Limb (tissue), 2 donors: ENCODE measurements around the gene EDDM13.
A peak's percentile ranks its signal among the peaks of the same experiment; 100 is the strongest.
"Not testable (repeated sequence)": the region's sequence is repeated elsewhere in the genome, so short reads cannot be mapped to it uniquely, and the experiment has no call there.

ENCODE experiments used
- DNase-seq, 2 donors: peaks; one replicate each; pipeline ENCODE4 v3.0.0-alpha.2; 2016; ENCODE audit errors: extremely low spot score in 2 of 2

The EDDM13 gene

DNA sequence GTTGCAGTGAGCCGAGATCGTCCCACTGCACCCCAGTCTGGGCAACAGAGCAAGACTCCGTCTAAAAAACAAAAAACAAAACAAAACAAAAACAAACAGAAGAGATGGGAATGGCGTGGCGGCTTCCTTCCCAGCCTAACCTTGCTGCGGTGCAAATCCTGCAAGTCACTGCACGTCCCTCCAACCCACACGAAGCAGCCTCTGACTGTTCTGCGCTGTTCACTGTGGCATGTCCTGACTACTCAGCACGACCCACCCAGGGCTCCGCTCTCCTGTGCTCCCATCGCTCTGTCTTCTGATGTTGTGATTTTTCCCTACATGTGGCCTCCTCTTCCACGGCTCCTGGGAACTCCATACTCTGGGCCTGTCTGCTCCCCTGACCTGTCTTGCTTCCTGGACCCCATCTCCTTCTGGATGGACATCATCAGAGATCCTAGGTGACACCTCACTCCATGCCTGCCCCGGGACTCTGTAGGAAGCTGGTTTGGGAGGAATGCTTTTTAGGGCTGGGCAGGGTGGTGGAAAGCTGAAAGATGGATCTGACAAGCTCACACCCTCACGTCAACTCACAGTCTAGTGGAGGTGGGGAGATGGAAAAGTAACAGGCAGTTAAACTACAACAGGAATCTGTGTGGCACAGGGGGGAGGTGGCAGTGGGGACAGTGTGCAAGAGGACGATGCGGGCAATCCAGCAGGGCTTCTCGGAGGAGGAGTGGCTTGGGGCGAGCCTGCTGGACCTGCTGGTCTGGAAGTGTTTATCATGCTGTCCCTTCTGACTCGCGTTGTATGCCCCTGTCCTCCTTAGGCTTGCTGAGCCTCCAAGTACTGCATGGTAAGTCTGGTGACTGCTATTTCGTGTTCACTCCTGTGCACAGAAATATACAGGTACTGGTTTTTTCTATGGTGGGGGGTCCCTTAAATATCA is 23.2 kb downstream of the EDDM13 start:
- no peak for DNase-seq

DNA sequence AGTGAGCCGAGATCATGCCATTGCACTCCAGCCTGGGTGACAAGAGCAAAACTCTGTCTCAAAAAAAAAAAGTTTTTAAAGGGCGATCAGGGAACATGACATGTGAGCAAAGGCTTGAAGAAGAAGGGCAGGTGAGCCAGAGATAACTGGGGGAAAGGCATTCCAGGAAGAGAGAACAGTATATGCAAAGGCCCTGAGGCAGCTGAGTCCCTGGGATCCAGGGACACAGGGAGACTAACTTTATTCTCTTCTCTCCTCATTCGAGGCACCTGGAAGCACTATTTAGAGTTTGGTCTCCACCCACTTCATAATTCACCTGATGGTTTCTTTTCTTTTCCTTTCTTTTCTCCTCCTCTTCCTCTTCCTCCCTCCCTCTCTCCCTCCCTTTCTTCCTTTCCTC is 24.5 kb downstream of the EDDM13 start:
- DNase-seq, result no peak

DNA sequence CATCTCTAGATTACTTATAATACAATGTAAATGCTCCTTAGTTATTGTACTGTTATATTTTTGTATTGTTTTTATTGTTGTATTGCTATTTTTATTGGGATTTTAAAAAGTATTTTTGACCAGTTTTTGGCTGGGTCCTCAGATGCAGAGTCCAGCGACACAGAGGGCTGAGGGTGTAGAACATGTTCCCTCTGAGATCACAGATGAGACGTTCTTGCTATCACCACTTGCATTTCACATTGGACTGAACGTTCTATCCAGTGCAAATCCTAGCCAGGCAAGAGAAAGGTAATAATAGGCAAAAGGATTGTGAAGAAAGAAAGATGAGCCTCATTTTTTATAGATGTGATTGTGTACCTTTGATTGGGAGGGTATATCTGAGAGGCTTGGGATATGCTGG is 27.1 kb downstream of the EDDM13 start:
- DNase-seq, result no peak

DNA sequence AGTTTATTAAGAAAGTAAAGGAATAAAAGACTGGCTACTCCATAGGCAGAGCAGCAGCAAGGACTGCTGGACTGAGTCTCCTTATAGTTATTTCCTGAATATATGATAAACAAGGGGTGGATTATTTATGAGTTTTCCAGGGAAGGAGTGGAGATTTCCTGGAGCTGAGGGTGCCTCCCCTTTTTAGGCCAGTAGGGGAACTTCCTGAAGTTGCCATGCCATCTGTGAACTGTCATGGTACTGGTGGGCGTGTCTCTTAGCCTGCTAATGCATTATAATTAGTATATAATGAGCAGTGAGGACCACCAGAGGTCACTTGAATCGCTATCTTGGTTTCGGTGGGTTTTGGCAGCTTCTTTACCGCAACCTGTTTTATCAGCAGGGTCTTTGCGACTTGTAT is 28.6 kb downstream of the EDDM13 start:
- DNase-seq, result no peak

DNA sequence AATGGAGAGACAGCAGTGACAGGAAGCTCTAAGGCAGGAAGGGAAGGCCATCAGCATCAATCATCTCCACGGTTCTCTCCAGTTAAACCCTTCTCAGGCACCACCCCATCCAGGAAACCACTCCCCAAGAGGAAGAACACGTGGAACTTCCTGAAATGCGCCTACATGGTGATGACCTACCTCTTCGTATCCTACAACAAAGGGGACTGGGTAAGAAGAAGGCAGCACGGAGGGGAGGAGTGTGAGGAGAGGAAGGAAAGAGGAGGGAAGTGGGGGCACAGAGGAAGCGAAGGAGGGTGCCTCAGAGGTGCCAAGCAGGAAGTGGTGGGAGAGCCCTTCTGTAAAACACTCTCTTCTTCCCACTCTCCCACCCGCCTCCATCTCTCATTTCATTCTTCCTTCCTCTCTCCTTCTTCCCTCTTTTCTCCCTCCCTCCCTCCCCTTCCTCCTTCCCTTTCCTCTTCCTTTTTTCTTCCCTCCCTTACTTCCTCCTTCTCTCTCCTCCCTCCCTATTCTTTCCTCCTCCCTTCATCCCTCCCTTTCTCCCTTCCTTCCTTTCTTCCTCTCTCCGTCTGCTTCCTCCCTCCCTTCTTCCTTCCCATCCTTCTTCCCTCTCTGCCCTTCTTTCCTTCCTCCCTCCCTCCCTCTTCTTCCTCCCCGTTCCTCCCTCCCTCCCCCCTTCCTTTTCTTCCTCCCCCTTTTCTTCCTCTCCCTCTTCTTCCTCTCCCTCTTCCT is 29.5 kb downstream of the EDDM13 start:
- DNase-seq, result no peak

DNA sequence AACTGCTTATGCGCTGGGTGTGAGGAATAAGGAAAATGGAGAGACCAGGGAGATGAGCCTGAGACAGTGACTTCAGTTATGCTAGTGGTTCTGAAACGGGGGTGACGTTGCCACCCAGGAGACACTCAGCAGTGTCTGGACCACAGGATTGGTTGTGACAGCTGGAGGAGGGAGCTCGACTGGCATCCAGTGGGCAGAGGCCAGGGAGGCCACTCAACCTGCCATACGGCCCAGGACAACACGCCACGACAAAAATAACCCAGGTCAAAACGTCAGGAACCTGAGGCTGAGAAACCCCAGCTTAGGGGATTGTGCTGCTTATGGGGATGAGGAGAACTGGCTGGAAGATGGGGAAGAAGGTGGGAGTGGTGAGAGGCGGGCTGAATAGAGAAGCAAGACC is 31.7 kb downstream of the EDDM13 start:
- no peak for DNase-seq

DNA sequence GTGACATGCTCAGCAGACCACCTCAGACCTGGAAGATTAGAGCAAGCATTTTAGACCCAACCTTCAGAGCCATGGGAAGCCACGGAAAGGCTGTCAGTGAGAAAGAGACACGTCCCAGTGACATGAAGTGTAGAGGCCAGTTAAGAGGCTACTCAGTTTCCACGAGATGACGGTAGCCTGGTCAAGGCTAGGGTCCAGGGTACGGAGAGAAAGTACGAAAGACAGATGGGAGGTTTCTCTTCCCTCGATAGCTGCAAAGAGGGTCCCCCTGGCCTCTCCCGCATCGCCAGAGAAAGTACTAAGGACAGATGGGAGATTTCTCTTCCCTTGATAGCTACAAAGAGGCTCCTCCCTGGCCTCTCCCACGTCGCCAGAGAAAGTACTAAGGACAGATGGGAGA is 33.5 kb downstream of the EDDM13 start:
- no peak for DNase-seq

DNA sequence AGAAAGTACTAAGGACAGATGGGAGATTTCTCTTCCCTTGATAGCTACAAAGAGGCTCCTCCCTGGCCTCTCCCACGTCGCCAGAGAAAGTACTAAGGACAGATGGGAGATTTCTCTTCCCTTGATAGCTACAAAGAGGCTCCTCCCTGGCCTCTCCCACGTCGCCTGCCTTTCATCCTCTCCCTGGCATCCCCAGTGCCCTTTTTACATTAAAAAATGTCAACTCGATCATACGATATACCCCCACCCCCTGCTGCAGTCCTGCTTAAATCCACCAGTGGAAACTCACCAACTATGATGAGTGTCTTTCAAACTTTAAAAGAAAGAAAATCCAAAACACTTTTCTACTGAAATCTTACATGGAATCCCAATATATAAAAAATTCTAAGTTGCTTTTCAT is 34.5 kb downstream of the EDDM13 start:
- not testable (repeated sequence) for DNase-seq

DNA sequence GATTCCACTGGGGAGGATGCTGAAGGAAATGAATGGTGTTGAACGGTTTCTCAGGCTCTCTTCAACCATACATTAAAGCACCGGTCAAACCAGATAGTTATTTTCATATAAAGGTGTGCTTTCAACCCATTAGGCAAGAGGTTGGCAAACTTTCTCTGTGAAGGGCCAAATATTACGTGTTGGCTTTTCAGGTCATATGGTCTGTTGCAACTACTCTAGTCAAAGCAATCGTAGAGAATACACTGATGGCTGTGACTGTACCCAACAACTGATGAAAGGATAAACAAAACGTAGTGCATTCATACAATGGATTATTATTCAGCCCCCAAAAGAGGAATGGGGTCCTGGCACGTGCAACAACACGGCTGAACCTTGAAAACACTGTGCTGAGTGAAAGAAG is 36.2 kb downstream of the EDDM13 start:
- DNase-seq, result no peak

DNA sequence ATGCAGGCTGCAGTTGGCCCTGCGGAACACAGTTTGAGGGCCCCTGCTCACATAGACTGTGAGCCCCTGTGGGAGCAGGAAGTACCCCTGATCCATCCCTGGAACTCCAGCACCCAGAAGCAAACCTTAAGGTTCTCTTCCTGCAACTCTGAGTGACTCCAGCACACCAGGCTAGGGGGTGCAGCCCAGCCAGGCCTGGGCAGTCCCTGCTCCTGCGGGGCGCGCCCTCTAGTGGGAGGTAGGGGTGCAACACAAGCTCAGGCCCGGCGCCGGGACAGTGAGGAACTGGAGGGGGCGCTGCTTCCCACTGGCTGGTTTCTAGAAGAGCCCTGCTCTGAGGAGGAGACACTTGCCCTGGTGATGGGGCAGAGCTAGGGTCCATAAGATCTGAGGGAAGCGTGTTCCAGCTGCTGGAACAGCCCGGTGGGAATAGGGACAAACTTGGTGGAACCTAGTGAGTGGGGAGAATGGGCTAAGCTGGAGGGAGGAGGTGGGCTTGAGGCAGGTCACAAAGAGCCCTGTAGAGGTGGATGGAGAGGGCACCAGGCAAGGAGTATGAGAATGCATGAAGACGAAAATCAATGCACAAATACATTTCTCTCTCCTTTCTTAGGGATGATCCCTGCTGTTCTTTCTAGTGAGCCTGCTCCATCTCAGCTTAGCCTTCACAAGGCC is 37.1 kb downstream of the EDDM13 start:
- peak in 1 of 2 donors; percentile 52 for DNase-seq

DNA sequence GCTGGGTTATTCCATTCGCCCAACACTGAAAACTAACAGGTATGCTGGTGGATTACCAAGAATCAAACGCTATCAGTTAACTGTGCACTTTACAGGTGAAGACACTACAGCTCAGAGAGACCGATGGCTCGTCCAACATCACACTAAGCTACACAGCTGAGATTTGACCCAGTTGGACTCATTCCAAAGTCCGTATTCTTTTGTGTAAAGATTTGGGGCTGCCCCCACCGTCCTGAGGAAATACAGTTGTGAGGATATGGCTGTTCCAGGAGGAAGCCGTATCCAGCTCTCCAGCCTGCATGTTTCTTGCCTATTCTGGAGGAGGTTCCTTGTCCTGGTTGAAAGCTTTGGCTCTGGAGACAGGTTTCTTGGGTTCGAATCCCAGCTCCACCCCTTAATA is 37.9 kb downstream of the EDDM13 start:
- no peak for DNase-seq

DNA sequence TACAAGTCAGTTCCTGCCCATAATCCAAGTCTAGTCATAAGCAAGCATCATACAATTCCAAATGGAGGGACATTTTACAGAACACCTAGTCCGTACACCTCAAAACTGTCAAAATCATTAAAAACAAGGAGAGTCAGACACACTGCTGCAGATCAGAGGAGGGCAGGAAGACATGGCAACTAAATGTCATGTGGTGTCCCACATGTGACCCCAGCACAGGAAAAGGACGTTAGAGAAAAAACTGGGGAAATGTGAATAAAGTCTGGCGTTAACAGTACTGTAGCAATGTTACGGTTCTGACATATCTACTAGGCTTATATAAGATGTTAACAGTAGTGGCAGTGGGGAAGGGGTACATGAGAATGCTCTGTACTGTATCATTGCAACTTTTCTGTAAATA is 39.8 kb downstream of the EDDM13 start:
- DNase-seq, result no peak

DNA sequence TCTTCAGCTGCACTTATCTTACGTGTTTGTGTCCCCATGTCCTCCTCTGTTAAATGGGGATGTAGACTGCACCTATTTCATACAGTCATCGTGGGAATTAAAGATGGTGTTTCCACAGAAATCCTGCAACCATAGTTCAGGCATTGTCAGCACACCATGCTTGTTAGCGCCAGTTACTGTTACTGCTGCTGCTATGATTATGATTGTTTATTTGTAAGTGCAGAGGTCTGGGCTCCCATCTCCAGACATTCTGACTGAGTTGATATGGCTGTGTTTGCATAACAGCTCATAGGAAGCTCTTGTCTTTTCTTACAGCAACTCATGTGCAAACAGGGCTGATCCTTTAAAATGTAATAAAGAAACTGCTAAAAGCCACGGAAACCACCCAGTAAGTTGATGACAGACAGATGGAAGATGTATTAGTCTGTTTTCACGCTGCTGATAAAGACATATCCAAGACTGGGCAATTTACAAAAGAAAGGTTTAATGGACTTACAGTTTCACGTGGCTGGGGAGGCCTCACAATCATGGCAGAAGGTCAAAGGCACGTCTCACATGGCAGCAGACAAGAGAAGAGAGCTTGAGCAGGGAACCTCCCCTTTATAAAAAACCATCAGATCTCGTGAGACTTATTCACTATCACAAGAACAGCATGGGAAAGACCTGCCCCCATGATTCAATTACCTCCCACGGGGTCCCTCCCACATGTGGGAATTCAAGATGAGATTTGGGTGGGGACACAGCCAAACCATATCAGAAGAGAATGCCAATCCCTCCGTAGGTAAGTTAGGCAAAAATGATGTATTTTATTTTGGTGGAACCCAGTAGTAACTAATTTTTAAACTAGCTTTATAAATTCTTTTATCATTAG is 40.5 kb downstream of the EDDM13 start:
- no peak for DNase-seq

DNA sequence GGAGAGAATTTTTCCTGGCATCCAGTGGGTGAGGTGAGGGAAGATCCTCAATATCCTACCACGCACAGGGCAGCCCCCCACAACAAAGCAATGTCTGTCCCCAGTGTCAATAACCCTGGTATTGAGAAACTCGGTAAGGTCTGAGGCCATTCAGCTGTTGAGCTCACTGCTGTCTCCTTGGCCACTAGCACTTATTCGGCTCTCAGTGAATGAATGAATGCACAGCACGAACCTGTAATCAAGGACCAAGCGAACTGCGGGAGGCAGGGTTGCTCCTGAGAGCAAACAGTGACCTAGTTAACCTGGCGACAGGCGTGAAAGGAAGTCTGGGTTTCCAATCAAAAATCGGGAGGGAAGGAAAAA is 41.5 kb downstream of the EDDM13 start:
- DNase-seq, result peak in 1 of 2 donors; percentile 17

DNA sequence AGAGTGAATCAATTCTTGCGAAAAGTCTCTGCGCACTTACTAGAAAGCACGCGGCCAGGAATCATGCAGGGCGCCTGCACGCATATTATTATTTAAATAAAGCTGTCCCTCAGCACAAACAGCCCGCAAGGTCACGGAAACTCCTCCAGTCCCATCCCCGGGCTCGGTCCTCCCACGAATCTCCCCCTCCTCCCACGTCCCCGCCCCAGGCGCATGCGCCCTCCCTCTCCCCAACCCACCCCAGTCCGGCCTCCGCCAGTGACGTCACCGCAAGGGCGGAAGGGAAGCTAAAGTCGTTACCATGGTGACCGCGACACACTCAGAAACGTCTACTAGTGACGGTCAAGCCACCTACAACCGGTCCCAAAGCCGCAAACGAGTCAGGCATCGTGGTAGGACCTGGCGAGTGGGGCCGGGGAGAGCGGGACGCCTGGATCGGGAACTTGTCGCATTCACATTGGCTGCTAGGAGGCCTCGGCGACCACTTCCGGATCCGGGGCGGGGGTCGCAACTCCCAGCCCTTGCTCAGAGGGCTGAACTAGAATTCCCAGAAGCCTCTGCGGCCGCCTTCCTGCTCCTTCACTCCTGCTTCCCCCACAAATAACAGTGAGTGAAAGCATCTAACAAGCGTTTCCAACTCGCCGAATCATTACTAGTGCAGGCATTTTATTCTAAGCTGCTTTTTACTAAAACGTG is 42.0 kb downstream of the EDDM13 start, which contains the start of gene ZSCAN5A:
TSS of gene ZSCAN5A (minus strand) at position 459 of the 696 bp plus-strand sequence. CDS start 89,793 bp downstream, outside the sequence.
- DNase-seq, result peak; percentile 98 to 99

DNA sequence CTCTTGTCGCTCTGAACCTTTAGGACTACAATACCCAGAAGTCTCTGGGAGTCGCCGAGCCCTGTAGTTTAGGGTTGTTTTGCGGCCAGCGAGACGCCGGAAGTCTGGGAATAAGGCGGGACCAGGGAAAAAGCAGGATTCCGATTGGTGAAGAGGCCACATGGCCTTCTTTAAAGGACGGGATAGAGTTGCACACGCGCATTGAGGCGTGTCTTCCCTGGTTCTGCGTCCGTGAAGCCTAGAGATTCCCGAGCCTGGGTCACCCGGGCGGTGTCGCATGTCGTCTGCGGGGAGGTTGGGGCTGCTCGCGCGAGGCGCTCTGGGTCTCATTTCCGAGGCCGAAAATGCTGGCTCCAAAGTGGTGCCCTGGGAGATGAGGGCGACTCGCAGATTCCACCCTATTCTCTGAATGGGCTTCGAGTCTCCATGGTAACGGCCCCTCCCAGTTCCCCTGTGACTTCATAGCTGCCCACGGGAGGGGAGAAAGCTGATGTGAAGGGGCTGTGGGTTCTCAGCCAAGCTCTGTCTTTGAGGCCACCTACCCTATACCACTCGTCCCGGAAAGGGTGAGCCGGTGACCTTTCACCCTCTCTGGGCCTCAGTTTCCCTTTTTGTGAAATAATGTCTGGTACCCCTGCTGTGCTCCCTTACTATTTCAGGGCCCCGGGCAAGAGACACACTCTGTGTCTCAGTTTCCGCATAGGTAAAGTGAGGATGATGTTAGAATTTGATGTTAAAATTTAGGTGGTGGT is 42.7 kb downstream of the EDDM13 start:
- DNase-seq, result peak in 1 of 2 donors; percentile 96

DNA sequence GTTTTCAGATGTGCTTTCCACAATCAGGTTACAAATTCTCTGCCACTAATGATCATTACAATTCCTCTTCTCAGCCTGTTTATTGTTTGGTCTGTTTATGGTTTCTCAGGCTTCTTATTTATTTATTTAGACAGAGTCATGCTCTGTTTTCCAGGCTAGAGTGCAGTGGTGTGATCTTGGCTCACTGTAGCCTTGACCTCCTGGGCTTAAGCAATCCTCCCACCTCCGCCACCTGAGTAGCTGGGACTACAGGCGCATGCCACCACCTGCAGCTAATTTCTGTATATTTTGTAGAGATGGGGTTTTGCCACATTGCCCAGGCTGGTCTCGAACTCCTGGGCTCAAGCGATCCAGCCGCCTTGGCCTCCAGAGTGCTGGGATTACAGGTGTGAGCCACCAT is 44.2 kb downstream of the EDDM13 start:
- DNase-seq, result no peak

DNA sequence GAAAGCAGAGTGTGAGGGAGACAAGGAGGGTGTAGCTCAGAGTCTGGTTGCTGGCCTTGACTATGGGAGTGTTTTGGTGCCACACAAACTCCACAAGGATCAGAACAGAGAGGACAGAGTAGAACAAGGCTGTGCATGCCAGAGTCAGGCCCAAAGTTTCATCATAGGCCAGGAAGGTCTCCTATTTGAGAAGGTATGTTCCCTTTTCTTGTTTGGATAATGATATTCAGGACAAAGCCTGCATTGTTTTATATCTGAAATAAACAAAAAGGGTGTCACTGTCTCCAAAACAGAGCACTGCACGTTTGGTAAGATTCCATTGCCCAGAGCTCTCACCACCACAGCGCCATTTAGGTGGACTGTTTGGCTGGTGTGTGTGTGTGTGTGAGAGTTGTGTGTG is 45.2 kb downstream of the EDDM13 start:
- DNase-seq, result no peak

DNA sequence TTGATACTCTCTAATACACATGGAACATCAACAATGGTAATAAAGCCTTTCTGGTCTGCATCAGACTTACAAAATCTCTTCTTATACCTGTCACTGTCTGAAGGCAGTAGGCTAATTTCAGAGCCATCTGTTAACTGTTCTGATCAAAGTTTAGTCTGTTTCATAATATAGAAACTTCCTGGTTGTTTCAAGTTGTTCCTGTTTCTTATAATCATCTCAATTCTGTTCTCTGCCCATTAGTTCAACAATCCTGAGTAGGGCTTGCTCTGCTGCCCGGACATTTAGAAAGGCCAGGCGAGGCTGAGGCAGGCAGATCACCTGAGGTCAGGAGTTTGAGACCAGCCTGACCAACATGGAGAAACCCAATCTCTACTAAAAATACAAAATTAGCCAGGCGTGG is 47.4 kb downstream of the EDDM13 start:
- DNase-seq, result no peak
